ENCODE data around the gene FAM170A. TPM values are rescaled to one million over a fixed set of nuclear protein-coding genes. Genes with fewer than 3 reads are reported as not detected.

Gene FAM170A, protein sequence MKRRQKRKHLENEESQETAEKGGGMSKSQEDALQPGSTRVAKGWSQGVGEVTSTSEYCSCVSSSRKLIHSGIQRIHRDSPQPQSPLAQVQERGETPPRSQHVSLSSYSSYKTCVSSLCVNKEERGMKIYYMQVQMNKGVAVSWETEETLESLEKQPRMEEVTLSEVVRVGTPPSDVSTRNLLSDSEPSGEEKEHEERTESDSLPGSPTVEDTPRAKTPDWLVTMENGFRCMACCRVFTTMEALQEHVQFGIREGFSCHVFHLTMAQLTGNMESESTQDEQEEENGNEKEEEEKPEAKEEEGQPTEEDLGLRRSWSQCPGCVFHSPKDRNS
- not detected in 2 replicates for total RNA-seq

DNA sequence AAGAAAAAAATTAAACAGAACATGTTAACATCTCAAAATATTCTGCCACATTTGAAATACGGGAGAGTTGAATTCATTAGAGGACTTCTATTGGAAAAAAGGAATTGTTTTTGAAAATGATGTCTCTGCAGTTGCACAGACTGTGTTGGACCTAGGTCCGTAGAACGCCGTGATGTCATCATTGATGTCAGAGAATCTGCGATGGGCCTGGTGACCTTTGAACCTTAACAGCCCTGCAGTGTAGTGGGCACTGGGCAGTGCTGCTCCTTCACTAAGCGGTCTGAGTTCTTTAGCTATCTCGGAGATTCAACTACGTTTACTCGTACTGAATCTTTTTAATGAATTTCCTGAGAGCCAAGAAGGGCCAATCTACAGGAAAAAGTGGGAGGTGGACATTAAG lies at the start of gene FAM170A:
FAM170A (plus strand) TSS at position 220 of the 400 bp plus-strand sequence. CDS start 211 bp downstream, outside the sequence.

Other genes starting within 250 kb of the FAM170A start
- 116 and 130 TPM in 2 replicates for gene HSD17B4, start 177.1 kb upstream of the FAM170A start, total RNA-seq